H9 (cell line): ENCODE measurements around the gene CCL19. TPM values are rescaled to one million over a fixed set of nuclear protein-coding genes. Genes with fewer than 3 reads are reported as not detected.
"Not testable (repeated sequence)": the region's sequence is repeated elsewhere in the genome, so short reads cannot be mapped to it uniquely, and the experiment has no call there.

Experiments
- DNase-seq: peaks from one replicate; pipeline ENCODE4 v3.0.0-alpha.2; 2017
- H2AFZ ChIP-seq: one replicate; pipeline ENCODE4 v1.6.1; 2013; ENCODE audit warnings: mild to moderate bottlenecking, low read length, control low read depth, moderate library complexity
- H2AK5ac ChIP-seq: 2 replicates; pipeline ENCODE4 v1.6.1; 2013; ENCODE audit warnings: low read length, control low read depth, mixed read lengths; ENCODE audit not compliant: insufficient read length
- H2BK120ac ChIP-seq: one replicate; pipeline ENCODE4 v1.6.1; 2013; ENCODE audit warnings: low read depth, mild to moderate bottlenecking, low read length, control low read depth, inconsistent platforms; ENCODE audit not compliant: poor library complexity, severe bottlenecking
- H2BK12ac ChIP-seq: 2 replicates; pipeline ENCODE4 v1.6.1; 2013; ENCODE audit warnings: low read length, control low read depth, mixed read lengths, low read depth; ENCODE audit not compliant: insufficient read length
- H2BK15ac ChIP-seq: 2 replicates; pipeline ENCODE4 v1.6.1; 2013; ENCODE audit warnings: low read depth, low read length, control low read depth
- H2BK20ac ChIP-seq: one replicate; pipeline ENCODE4 v1.6.1; 2013; ENCODE audit warnings: low read depth, mild to moderate bottlenecking, low read length, control low read depth, inconsistent platforms; ENCODE audit not compliant: poor library complexity, severe bottlenecking
- H2BK5ac ChIP-seq: 2 replicates; pipeline ENCODE4 v1.6.1; 2013; ENCODE audit warnings: low read length, control low read depth, mixed read lengths; ENCODE audit not compliant: insufficient read length
- H3K14ac ChIP-seq: 2 replicates; pipeline ENCODE4 v1.6.1; 2013; ENCODE audit warnings: low read length, control low read depth; ENCODE audit not compliant: insufficient read depth
- H3K18ac ChIP-seq: 2 replicates; pipeline ENCODE4 v1.6.1; 2013; ENCODE audit warnings: low read depth, mild to moderate bottlenecking, mixed read lengths, low read length, control low read depth; ENCODE audit not compliant: insufficient read length
- H3K23ac ChIP-seq: 2 replicates; pipeline ENCODE4 v1.6.1; 2013; ENCODE audit warnings: low read length, control low read depth, mixed read lengths, low read depth; ENCODE audit not compliant: insufficient read length
- H3K23me2 ChIP-seq: 2 replicates; pipeline ENCODE4 v1.6.1; 2013; ENCODE audit warnings: low read depth, mild to moderate bottlenecking, mixed read lengths, low read length, control low read depth; ENCODE audit not compliant: insufficient read length, poor library complexity, severe bottlenecking
- H3K27ac ChIP-seq: 2 replicates; pipeline ENCODE4 v1.5.1; 2013; ENCODE audit warnings: low read length, control low read depth, mixed read lengths, low read depth; ENCODE audit not compliant: insufficient read length
- H3K27me3 ChIP-seq: 2 replicates; pipeline ENCODE4 v1.6.1; 2013; ENCODE audit warnings: low read length, control low read depth, inconsistent platforms; ENCODE audit not compliant: insufficient read depth
- H3K4ac ChIP-seq: 2 replicates; pipeline ENCODE4 v1.6.1; 2013; ENCODE audit warnings: low read depth, mild to moderate bottlenecking, control low read depth, inconsistent platforms, low read length, moderate library complexity
- H3K4me1 ChIP-seq: 2 replicates; pipeline ENCODE4 v1.6.1; 2013; ENCODE audit warnings: low read length, control low read depth, inconsistent platforms; ENCODE audit not compliant: insufficient read depth
- H3K4me2 ChIP-seq: 2 replicates; pipeline ENCODE4 v1.6.1; 2013; ENCODE audit warnings: low read length, control low read depth, mixed read lengths; ENCODE audit not compliant: insufficient read length, insufficient read depth
- H3K56ac ChIP-seq: 2 replicates; pipeline ENCODE4 v1.6.1; 2013; ENCODE audit warnings: low read depth, mild to moderate bottlenecking, mixed read lengths, low read length, control low read depth; ENCODE audit not compliant: insufficient read length
- H3K79me1 ChIP-seq: 2 replicates; pipeline ENCODE4 v1.6.1; 2013; ENCODE audit warnings: low read depth, mild to moderate bottlenecking, moderate library complexity, low read length, control low read depth, inconsistent platforms; ENCODE audit not compliant: insufficient read depth, poor library complexity, severe bottlenecking
- H3K79me2 ChIP-seq: 2 replicates; pipeline ENCODE4 v1.6.1; 2013; ENCODE audit warnings: low read length, control low read depth, inconsistent platforms; ENCODE audit not compliant: insufficient read depth
- H3K9ac ChIP-seq: 2 replicates; pipeline ENCODE4 v1.6.1; 2013; ENCODE audit warnings: low read length, control low read depth, mixed read lengths; ENCODE audit not compliant: insufficient read length; ENCODE audit errors: extremely low read depth
- H3K9me3 ChIP-seq: one replicate; pipeline ENCODE4 v1.6.1; 2013; ENCODE audit warnings: low read depth, low read length, inconsistent platforms; ENCODE audit not compliant: control insufficient read depth
- H3T11ph ChIP-seq: one replicate; pipeline ENCODE4 v1.6.1; 2013; ENCODE audit warnings: mild to moderate bottlenecking, low read length, control low read depth, inconsistent platforms
- H4K20me1 ChIP-seq: one replicate; pipeline ENCODE4 v1.6.1; 2013; ENCODE audit not compliant: control insufficient read depth, insufficient read length, insufficient read depth
- H4K5ac ChIP-seq: 2 replicates; pipeline ENCODE4 v1.6.1; 2013; ENCODE audit warnings: low read depth, mild to moderate bottlenecking, mixed read lengths, low read length, control low read depth; ENCODE audit not compliant: insufficient read length
- H4K8ac ChIP-seq: replicated peaks from 2 replicates; pipeline ENCODE4 v1.6.1; 2013; ENCODE audit warnings: low read length, control low read depth, mixed read lengths, low read depth; ENCODE audit not compliant: insufficient read length
- H4K91ac ChIP-seq: 2 replicates; pipeline ENCODE4 v1.6.1; 2013; ENCODE audit warnings: low read depth, mild to moderate bottlenecking, moderate library complexity, mixed read lengths, low read length, control low read depth; ENCODE audit not compliant: insufficient read length
- H3K27ac Mint-ChIP-seq, 3 experiments: 2 replicates in 2 of 3; 3 replicates in 1 of 3; pipeline ENCODE4 v1.8.0; 2020 to 2021; ENCODE audit warnings: mixed read lengths in 3 of 3, mild to moderate bottlenecking in 1 of 3, moderate library complexity in 1 of 3
- H3K27me3 Mint-ChIP-seq: 2 replicates; pipeline ENCODE4 v1.8.0; 2021; ENCODE audit warnings: low read depth, mild to moderate bottlenecking, moderate library complexity, mixed read lengths
- H3K36me3 Mint-ChIP-seq, 3 experiments: 2 replicates in 2 of 3; 3 replicates in 1 of 3; pipeline ENCODE4 v1.8.0; 2020 to 2021; ENCODE audit warnings: low read depth in 3 of 3, mixed read lengths in 3 of 3; ENCODE audit not compliant: insufficient read depth in 1 of 3
- H3K4me1 Mint-ChIP-seq, 2 experiments: 2 replicates each; pipeline ENCODE4 v1.8.0; 2020; ENCODE audit warnings: mixed read lengths in 2 of 2
- H3K4me3 Mint-ChIP-seq, 2 experiments: 2 replicates in 1 of 2; 3 replicates in 1 of 2; pipeline ENCODE4 v1.8.0; 2020 to 2021; ENCODE audit warnings: mild to moderate bottlenecking in 2 of 2, mixed read lengths in 2 of 2, moderate library complexity in 1 of 2
- H3K9me3 Mint-ChIP-seq, 2 experiments: 2 replicates in 1 of 2; 3 replicates in 1 of 2; pipeline ENCODE4 v1.8.0; 2020; ENCODE audit warnings: mild to moderate bottlenecking in 2 of 2, mixed read lengths in 2 of 2, moderate library complexity in 1 of 2
- WGBS: extraction: QIAGEN DNeasy Blood & Tissue Kit; methylation state at CpG from one replicate; pipeline ENCODE4 v1.1.7; 2013; ENCODE audit warnings: missing lambda C conversion rate, low lambda C conversion rate, mixed read lengths; ENCODE audit not compliant: insufficient read length; ENCODE audit errors: extremely low coverage; 5-methylcytosine and 5-hydroxymethylcytosine counted together
- long read RNA-seq: library from polyadenylated mRNA; unstranded; transcript quantifications from one replicate; pipeline ENCODE4 v2.0.0, GENCODE V29; 2020
- total RNA-seq: library from RNA; stranded (reverse); gene quantifications from 2 replicates; pipeline ENCODE4 v1.2.1, GENCODE V29; 2021
- TF ChIP-seq, protein P1 (sequence below): fragments of 200-600 bp; sonication (generic); conservative IDR thresholded peaks from 3 replicates; pipeline ENCODE4 v1.8.0; 2021; ENCODE audit warnings: antibody characterized with exemption, mild to moderate bottlenecking

CCL19 gene
- total RNA-seq = not detected in 2 replicates
- long read RNA-seq = 0 reads

DNA sequence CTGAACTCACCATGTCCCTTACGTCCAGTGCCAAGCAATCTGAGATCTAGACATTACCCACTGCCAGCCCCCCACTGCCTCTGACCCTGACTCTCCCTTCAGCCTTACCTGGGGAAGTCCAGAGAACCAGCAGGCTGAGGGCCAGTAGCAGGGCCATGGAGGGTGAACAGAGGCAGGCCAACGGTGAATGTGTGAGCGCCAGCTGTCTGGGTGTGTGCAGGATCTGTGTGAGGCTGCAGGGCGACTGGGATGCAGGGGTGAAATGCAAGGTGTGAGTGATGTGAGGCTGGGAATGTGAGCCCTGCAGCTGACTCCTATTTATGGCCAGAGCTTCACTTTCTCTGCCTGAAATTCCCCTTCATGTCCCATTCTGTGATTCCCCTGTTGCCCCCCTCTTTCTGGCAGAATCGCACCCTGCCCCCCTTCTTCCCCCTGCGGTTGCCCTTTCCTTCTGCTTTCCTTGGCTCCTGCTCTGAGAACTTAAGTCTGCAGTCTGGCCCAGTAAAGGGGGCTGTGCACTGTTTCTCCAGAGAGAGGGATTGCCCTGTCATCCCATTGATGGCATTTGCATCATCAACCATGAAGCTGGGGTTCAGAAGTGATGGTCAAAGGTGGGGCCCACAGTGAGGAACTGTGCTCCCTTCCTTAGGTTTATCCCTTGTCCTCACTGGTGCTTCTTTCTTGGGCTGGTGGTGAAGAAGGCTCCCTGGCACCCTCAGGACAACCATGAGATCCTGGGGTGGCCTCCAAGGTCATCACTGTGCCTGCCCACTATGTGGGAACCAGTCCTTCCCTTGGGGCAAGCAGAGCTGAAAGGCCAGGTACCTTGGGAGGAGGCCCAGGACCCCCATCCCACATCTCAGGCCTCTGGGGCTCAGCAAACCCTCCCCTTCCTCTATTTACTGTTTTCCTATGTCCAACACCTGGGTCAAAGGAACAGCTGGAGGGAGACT is at the start of gene CCL19:
CCL19 (minus strand) TSS at position 294 of the 953 bp plus-strand sequence; CDS start at position 157, 137 bp downstream.
- Histone ChIP-seq H3K4ac (no peak within 1 kb of the TSS), H3K27ac (no peak within 1 kb of the TSS), H2AFZ (no peak within 1 kb of the TSS), H2AK5ac (no peak within 1 kb of the TSS), H3K79me1 (no peaks in the 10 kb centered on the region), H4K8ac (no peak within 1 kb of the TSS), H2BK120ac (no peak within 1 kb of the TSS), H3K56ac (no peak within 1 kb of the TSS), H2BK5ac (no peak within 1 kb of the TSS), H3K9ac (no peak within 1 kb of the TSS), H4K91ac (no peak within 1 kb of the TSS), H4K5ac (no peak within 1 kb of the TSS), H4K20me1 (no peaks in the 10 kb centered on the region), H3K4me2 (no peak within 1 kb of the TSS), H3T11ph (no peak within 1 kb of the TSS), H2BK15ac (no peak within 1 kb of the TSS), H2BK20ac (no peak within 1 kb of the TSS), H3K9me3 (no peaks in the 10 kb centered on the region), H3K14ac (no peak within 1 kb of the TSS), H3K23me2 (no peaks in the 10 kb centered on the region), H3K27me3 (no peaks in the 10 kb centered on the region), H3K4me1 (peaks cover 8% of the 10 kb centered on the region; the same call in 1 of the 2 replicates), H3K18ac (no peak within 1 kb of the TSS), H2BK12ac (no peak within 1 kb of the TSS), H3K79me2 (no peaks in the 10 kb centered on the region), H3K23ac (no peak within 1 kb of the TSS)
- Mint-ChIP-seq H3K27me3 (no peaks in the 10 kb centered on the region; the same call in none of the 2 replicates), H3K9me3 (no peaks in the 10 kb centered on the region), H3K4me3 (no peak within 1 kb of the TSS), H3K36me3 (no peaks in the 10 kb centered on the region; a peak in 1 of 7 replicates), H3K4me1 (peaks cover 17 to 20% of the 10 kb centered on the region in 2 experiments), H3K27ac (peak within 1 kb of the TSS in 1 of 3 experiments; percentile 23; a peak in 1 of 7 replicates)
- WGBS = no CpG with 5 or more reads among the region's 6 CpGs
- no peak for DNase-seq
- TF ChIP-seq, protein P1, sequence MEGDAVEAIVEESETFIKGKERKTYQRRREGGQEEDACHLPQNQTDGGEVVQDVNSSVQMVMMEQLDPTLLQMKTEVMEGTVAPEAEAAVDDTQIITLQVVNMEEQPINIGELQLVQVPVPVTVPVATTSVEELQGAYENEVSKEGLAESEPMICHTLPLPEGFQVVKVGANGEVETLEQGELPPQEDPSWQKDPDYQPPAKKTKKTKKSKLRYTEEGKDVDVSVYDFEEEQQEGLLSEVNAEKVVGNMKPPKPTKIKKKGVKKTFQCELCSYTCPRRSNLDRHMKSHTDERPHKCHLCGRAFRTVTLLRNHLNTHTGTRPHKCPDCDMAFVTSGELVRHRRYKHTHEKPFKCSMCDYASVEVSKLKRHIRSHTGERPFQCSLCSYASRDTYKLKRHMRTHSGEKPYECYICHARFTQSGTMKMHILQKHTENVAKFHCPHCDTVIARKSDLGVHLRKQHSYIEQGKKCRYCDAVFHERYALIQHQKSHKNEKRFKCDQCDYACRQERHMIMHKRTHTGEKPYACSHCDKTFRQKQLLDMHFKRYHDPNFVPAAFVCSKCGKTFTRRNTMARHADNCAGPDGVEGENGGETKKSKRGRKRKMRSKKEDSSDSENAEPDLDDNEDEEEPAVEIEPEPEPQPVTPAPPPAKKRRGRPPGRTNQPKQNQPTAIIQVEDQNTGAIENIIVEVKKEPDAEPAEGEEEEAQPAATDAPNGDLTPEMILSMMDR = no peak

DNA sequence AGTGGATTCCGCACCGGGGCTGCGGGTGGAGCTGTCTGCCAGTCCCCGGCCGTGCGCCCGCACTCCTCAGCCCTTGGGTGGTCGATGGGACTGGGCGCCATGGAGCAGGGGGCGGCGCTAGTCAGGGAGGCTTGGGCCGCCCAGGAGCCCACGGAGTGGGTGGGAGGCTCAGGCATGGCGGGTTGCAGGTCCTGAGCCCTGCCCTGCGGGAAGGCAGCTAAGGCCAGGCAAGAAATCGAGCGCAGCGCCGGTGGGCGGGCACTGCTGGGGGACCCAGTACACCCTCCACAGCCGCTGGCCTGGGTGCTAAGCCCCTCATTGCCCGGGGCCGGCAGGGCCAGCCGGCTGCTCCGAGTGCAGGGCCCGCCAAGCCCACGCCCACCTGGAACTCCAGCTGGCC is 49.1 kb upstream of the CCL19 start:
- H3K23ac ChIP-seq, H2BK5ac ChIP-seq, H3K23me2 ChIP-seq, DNase-seq, H3K9me3 Mint-ChIP-seq, H3T11ph ChIP-seq, H3K4me1 Mint-ChIP-seq, H3K4me2 ChIP-seq, H3K9ac ChIP-seq, H3K4me3 Mint-ChIP-seq, H4K20me1 ChIP-seq, H3K27me3 ChIP-seq, H2AFZ ChIP-seq, H2BK20ac ChIP-seq, H3K27ac ChIP-seq, H3K56ac ChIP-seq, H2BK120ac ChIP-seq, H3K9me3 ChIP-seq, H3K27me3 Mint-ChIP-seq, H3K4ac ChIP-seq, H3K4me1 ChIP-seq, H4K5ac ChIP-seq, H3K27ac Mint-ChIP-seq, H2BK12ac ChIP-seq, H2AK5ac ChIP-seq, H3K14ac ChIP-seq, H3K79me2 ChIP-seq, H3K18ac ChIP-seq, H3K36me3 Mint-ChIP-seq, H2BK15ac ChIP-seq, H3K79me1 ChIP-seq, H4K8ac ChIP-seq, H4K91ac ChIP-seq: not testable (repeated sequence)
- no CpG with 5 or more reads among the region's 27 CpGs for WGBS
